ENCODE measurements around the gene RNF39.

GRCh38 chr6:30043744-30044143 is 31.8 kb downstream of the RNF39 start:
- TF ChIP-seq ARNTL (CRISPR knock-in tag; IDR thresholded peaks at IDR 0.05; ENCODE audit: borderline replicate concordance, low read depth) (no peak), ZFP30 (CRISPR knock-in tag; IDR thresholded peaks at IDR 0.05) (no peak), CSRNP3 (CRISPR knock-in tag; IDR thresholded peaks at IDR 0.05) (no peak), ZNF8 (CRISPR knock-in tag; IDR thresholded peaks at IDR 0.05) (no peak), TSHZ2 (CRISPR knock-in tag; IDR thresholded peaks at IDR 0.05) (no peak), PATZ1 (CRISPR knock-in tag; IDR thresholded peaks at IDR 0.05; ENCODE audit: borderline replicate concordance) (no peak), TOX (CRISPR knock-in tag; IDR thresholded peaks at IDR 0.05; ENCODE audit: borderline replicate concordance) (no peak), CSDC2 (CRISPR knock-in tag; IDR thresholded peaks at IDR 0.05) (no peak)
